Measurements from ENCODE around the gene C12orf56. TPM values are rescaled to one million over a fixed set of nuclear protein-coding genes. Genes with fewer than 3 reads are reported as not detected.

The C12orf56 gene
- total and polyA plus RNA-seq, 9 of the 15 experiments (the other 6 are each of a cell fraction or from before 2014, with no cell fraction given), result 0.40 to 4.8 (median 1.2) TPM

DNA sequence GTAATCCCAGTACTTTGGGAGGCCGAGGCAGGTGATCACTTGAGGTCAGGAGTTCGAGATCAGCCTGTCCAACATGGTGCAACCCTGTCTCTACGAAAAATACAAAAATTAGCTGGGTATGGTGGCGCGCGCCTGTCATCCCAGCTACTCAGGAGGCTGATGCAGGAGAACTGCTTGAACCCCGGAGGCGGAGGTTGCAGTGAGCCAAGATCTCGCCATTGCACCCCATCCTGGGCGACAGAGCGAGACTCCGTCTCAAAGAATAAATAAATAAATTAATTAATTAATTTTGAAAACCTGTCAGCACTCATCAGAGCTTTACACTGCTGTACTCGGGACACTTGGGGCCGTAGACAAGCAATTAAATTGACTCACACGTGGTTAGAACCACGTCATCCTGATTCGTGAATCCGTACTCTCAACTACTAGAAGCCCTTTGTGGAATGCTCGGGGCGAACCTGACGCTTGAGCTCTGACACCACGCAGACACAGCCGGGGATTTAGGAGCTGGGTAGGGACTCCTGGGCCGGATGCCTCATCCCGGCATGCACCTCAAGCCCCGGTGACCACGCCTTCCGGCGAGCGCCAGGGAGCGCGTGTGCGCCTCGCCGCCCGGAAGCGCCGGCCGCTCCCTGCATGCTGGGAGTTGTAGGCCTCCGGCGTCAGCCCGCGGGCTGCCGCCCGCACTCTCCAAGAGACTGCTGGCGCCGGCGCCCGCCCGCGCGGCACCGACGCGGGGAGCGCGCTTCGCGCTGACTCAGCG lies 13.3 kb upstream of the C12orf56 start, which contains the start of gene XPOT (continued):
- TF ChIP-seq ZBTB11 (CRISPR knock-in tag; IDR thresholded peaks at IDR 0.05) (peak in 1 of 3 experiments; percentile 76; a peak in 2 of 6 replicates), ZNF785 (CRISPR knock-in tag; IDR thresholded peaks at IDR 0.05) (no peak), BHLHE40 (IDR thresholded peaks at IDR 0.05; ENCODE audit: low read length) (peak; percentile 4; the same call in 1 of the 2 replicates), TAF9B (IDR thresholded peaks at IDR 0.05; ENCODE audit: partially characterized antibody) (peak; percentile 27), NR2C1 (IDR thresholded peaks at IDR 0.05) (no peak), NR2C1 (tag; IDR thresholded peaks at IDR 0.05) (no peak), DIDO1 (tag; IDR thresholded peaks at IDR 0.05; ENCODE audit: low read depth) (no peak), ZNF644 (tag; IDR thresholded peaks at IDR 0.05; ENCODE audit: low read depth) (no peak; the same call in 1 of the 2 replicates), FOXK2 (conservative IDR thresholded peaks at IDR 0.05 in 1 of 2, IDR thresholded peaks at IDR 0.05 in 1 of 2; ENCODE audit: low read depth in 2 of 2) (peak in 1 of 2 experiments; percentile 40; a peak in 2 of 4 replicates), THAP7 (CRISPR knock-in tag; IDR thresholded peaks at IDR 0.05) (no peak), ZBTB33 (CRISPR knock-in tag; IDR thresholded peaks at IDR 0.05) (0 out of 2 replicates have a peak, but pooled peaks have one; percentile 22), GABPA (tag; conservative IDR thresholded peaks at IDR 0.05; ENCODE audit: low read depth) (peak; percentile 94), RB1 (IDR thresholded peaks at IDR 0.05; ENCODE audit: low read depth) (peak; percentile 93), HCFC1 (IDR thresholded peaks at IDR 0.05; ENCODE audit: low read depth, low read length) (peak; percentile 96), EP400 (IDR thresholded peaks at IDR 0.05) (no peak; the same call in 1 of the 2 replicates), ZNF23 (CRISPR knock-in tag; IDR thresholded peaks at IDR 0.05) (no peak), KLF6 (CRISPR knock-in tag; IDR thresholded peaks at IDR 0.05; ENCODE audit: borderline replicate concordance) (peak; percentile 41; the same call in 1 of the 2 replicates), PREB (CRISPR knock-in tag; IDR thresholded peaks at IDR 0.05) (no peak)

Measured in K562 (cell line).